ENCODE results near the gene MT1E. TPM values are rescaled to one million over a fixed set of nuclear protein-coding genes. Genes with fewer than 3 reads are reported as not detected.

Gene MT1E
- total and polyA plus RNA-seq, 2 of the 8 experiments (the other 6 are each of a cell fraction or from before 2014, with no cell fraction given): 7.9 to 117 TPM

DNA sequence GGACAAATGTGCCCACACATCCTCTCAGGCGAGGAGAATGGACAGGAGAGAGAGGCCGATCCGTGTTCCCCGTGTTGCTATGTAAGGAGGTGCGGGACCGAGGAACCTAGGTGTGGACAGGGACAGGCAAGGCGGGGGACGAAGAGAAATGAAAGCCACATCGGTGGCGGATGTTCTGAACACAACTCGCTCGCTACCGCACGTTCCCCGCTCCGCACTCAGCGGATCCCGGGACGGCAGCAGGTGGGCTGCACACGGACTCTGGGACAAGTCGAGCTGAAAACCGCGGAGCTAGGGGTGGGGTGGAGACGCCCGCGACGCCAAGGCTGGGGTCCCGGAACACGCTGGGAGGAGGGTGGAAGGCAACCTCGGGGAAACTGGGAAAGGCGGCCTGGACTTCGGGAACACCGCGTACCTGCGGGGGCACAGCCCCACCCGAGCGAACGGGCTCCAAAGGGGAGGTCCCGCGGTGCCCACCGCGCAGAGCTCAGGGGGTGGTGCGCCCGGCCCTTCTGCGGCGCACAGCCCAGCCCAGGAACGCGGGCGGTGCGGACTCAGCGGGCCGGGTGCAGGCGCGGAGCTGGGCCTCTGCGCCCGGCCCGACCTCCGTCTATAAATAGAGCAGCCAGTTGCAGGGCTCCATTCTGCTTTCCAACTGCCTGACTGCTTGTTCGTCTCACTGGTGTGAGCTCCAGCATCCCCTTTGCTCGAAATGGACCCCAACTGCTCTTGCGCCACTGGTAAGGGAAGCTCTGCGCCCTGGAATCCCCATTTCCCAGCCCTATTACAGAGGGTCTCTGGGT lies at the start of gene MT1E (continued):
- no peak for TF ChIP-seq EP300 (IDR thresholded peaks at IDR 0.05; ENCODE audit: borderline replicate concordance in 1 of 2, low read depth in 2 of 2, low read length in 2 of 2)
- no peak for TF ChIP-seq MAX (IDR thresholded peaks at IDR 0.05)
- TF ChIP-seq TAF7 (optimal IDR thresholded peaks at IDR 0.05; ENCODE audit: borderline replicate concordance, low read depth, low read length): no peak
